Vagina (tissue), 2 donors: Measurements from ENCODE around the gene FAM3C. TPM values are rescaled to one million over a fixed set of nuclear protein-coding genes. Genes with fewer than 3 reads are reported as not detected.
A peak's percentile ranks its signal among the peaks of the same experiment; 100 is the strongest.
"Not testable (repeated sequence)": the region's sequence is repeated elsewhere in the genome, so short reads cannot be mapped to it uniquely, and the experiment has no call there.

Source experiments
- DNase-seq, 2 donors: peaks; one replicate each; pipeline ENCODE4 v3.0.0-alpha.2; 2017; ENCODE audit errors: extremely low spot score in 2 of 2
- H3K27ac ChIP-seq: fragments of 200-600 bp; sonication (generic); one replicate; pipeline ENCODE4 v1.5.1; 2019
- H3K27me3 ChIP-seq: fragments of 200-600 bp; sonication (generic); one replicate; pipeline ENCODE4 v1.5.1; 2019
- H3K36me3 ChIP-seq, 2 donors: fragments of 200-600 bp; sonication (generic); one replicate each; pipeline ENCODE4 v1.5.1; 2017 to 2019
- H3K4me1 ChIP-seq: fragments of 200-600 bp; sonication (generic); one replicate; pipeline ENCODE4 v1.5.1; 2019
- H3K4me3 ChIP-seq, 2 donors: fragments of 200-600 bp; sonication (generic); 1 replicate in 1 of 2; 2 replicates in 1 of 2; pipeline ENCODE4 v1.5.1; 2016 to 2019
- H3K9me3 ChIP-seq: fragments of 200-600 bp; sonication (generic); one replicate; pipeline ENCODE4 v1.5.1; 2019
- CTCF ChIP-seq, 3 experiments: fragments of 450-650 bp in 2 of 3; fragments of 200-600 bp in 1 of 3; sonication (generic) in 1 of 3; IDR thresholded peaks; one replicate each; pipeline ENCODE4 v1.5.1; 2017 to 2019; ENCODE audit warnings: antibody characterized with exemption in 3 of 3, mild to moderate bottlenecking in 2 of 3, moderate library complexity in 2 of 3
- POLR2A ChIP-seq, 2 donors: fragments of 450-650 bp; IDR thresholded peaks; one replicate each; pipeline ENCODE4 v1.6.1; 2017; ENCODE audit warnings: antibody characterized with exemption in 2 of 2, mild to moderate bottlenecking in 2 of 2, moderate library complexity in 2 of 2
- POLR2AphosphoS5 ChIP-seq, 2 donors: sonication (generic); formaldehyde crosslinking; IDR thresholded peaks; one replicate each; pipeline ENCODE4 v1.9.0; 2017; ENCODE audit warnings: antibody characterized with exemption in 2 of 2, mild to moderate bottlenecking in 2 of 2, low read depth in 1 of 2; ENCODE audit not compliant: insufficient read depth in 1 of 2
- intact Hi-C: fragments of 100-400 bp; cut with DNase I; formaldehyde crosslinking; loops from one replicate; pipeline ENCODE4 v1.15.1; 2023
- total RNA-seq: library from RNA; depleted of rRNA; stranded (reverse); fragments of >200 nt; gene quantifications from one replicate; pipeline ENCODE4 v1.2.3, GENCODE V29; 2016

The FAM3C gene
- total RNA-seq: 36.1 TPM

- H3K27ac ChIP-seq: peak within 1 kb of the TSS; percentile 88
- peaks cover 18% of the 10 kb centered on the region for H3K4me1 ChIP-seq
- intact Hi-C loops: no loop called here
- no peaks in the 10 kb centered on the region for H3K27me3 ChIP-seq
- no peaks in the 10 kb centered on the region for H3K9me3 ChIP-seq
- no peaks in the 10 kb centered on the region for H3K36me3 ChIP-seq
- TF ChIP-seq POLR2AphosphoS5 (IDR thresholded peaks at IDR 0.05; ENCODE audit: insufficient read depth in 1 of 2, low read depth in 1 of 2) (peak in 1 of 2 donors; percentile 50), CTCF (IDR thresholded peaks at IDR 0.05) (peak; percentile 79 to 97 (median 80)), POLR2A (IDR thresholded peaks at IDR 0.05) (peak in 1 of 2 donors; percentile 55)
- peak within 1 kb of the TSS; percentile 62 to 86 for H3K4me3 ChIP-seq
- no peak for DNase-seq
Measured at GRCh38 chr7:121395961-121396757, at the start of gene FAM3C. Gene FAM3C, minus strand, starts transcription at chr7:121396308. Its CDS starts 13,339 bp downstream, at chr7:121382969.

GRCh38 chr7:121442845-121443244, 46.7 kb upstream of the FAM3C start:
- Histone ChIP-seq H3K4me1 (peaks cover 20% of the 10 kb centered on the region), H3K36me3 (no peaks in the 10 kb centered on the region), H3K27me3 (no peaks in the 10 kb centered on the region), H3K27ac (no peak overlapping the region), H3K4me3 (no peak overlapping the region), H3K9me3 (no peaks in the 10 kb centered on the region)
- intact Hi-C loops: no loop called here
- no peak for DNase-seq
- TF ChIP-seq CTCF (IDR thresholded peaks at IDR 0.05) (no peak), POLR2AphosphoS5 (IDR thresholded peaks at IDR 0.05; ENCODE audit: insufficient read depth in 1 of 2, low read depth in 1 of 2) (no peak), POLR2A (IDR thresholded peaks at IDR 0.05) (no peak)

GRCh38 chr7:121440857-121441503, 44.9 kb upstream of the FAM3C start:
- Histone ChIP-seq H3K36me3 (no peaks in the 10 kb centered on the region), H3K27ac (no peak overlapping the region), H3K4me1 (peaks cover 11% of the 10 kb centered on the region), H3K9me3 (no peaks in the 10 kb centered on the region), H3K4me3 (no peak overlapping the region), H3K27me3 (no peaks in the 10 kb centered on the region)
- no peak for DNase-seq
- TF ChIP-seq CTCF (IDR thresholded peaks at IDR 0.05) (no peak), POLR2A (IDR thresholded peaks at IDR 0.05) (no peak), POLR2AphosphoS5 (IDR thresholded peaks at IDR 0.05; ENCODE audit: insufficient read depth in 1 of 2, low read depth in 1 of 2) (no peak)
- intact Hi-C loops: no loop called here

- not testable (repeated sequence) for H3K36me3 ChIP-seq, H3K9me3 ChIP-seq, DNase-seq, H3K27me3 ChIP-seq
- intact Hi-C loops: loop anchor here (5.0 kb wide), 1 partner anchor 226 kb away; no protein-coding TSS in a partner anchor
- Histone ChIP-seq H3K4me1 (peaks cover 11% of the 10 kb centered on the region), H3K4me3 (peak overlapping the region; percentile 19 to 34), H3K27ac (peak overlapping the region; percentile 45)
- peak in 1 of 2 donors; percentile 34 for TF ChIP-seq POLR2AphosphoS5 (IDR thresholded peaks at IDR 0.05; ENCODE audit: insufficient read depth in 1 of 2, low read depth in 1 of 2)
Measured at GRCh38 chr7:121438043-121438955, 42.2 kb upstream of the FAM3C start.

- no peaks in the 10 kb centered on the region for H3K36me3 ChIP-seq
- intact Hi-C loops: loop anchor here (5.0 kb wide), 1 partner anchor 225 kb away; no protein-coding TSS in a partner anchor
- peaks cover 11% of the 10 kb centered on the region for H3K4me1 ChIP-seq
- no peak for DNase-seq
- no peaks in the 10 kb centered on the region for H3K9me3 ChIP-seq
- H3K27me3 ChIP-seq: no peaks in the 10 kb centered on the region
- H3K4me3 ChIP-seq: no peak overlapping the region
- no peak for TF ChIP-seq POLR2A (IDR thresholded peaks at IDR 0.05)
- no peak for TF ChIP-seq CTCF (IDR thresholded peaks at IDR 0.05)
- TF ChIP-seq POLR2AphosphoS5 (IDR thresholded peaks at IDR 0.05; ENCODE audit: insufficient read depth in 1 of 2, low read depth in 1 of 2): no peak
- no peak overlapping the region for H3K27ac ChIP-seq
Measured at GRCh38 chr7:121437470-121437869, 41.4 kb upstream of the FAM3C start.
